ENCODE measurements around the gene VAMP1. TPM values are rescaled to one million over a fixed set of nuclear protein-coding genes. Genes with fewer than 3 reads are reported as not detected.

VAMP1 gene
- total RNA-seq, 1 donor from 2014 or later = 0.51 TPM

GRCh38 chr12:6425590-6426531 lies 44.6 kb downstream of the VAMP1 start:
- peak; percentile 12 for DNase-seq

- no peak for DNase-seq
Measured at GRCh38 chr12:6424866-6425265, 45.6 kb downstream of the VAMP1 start.

- DNase-seq = no peak
Measured at GRCh38 chr12:6424008-6424347, 46.5 kb downstream of the VAMP1 start.

- DNase-seq = peak; percentile 97
Measured at GRCh38 chr12:6423267-6424007, 47.0 kb downstream of the VAMP1 start.

- no peak for DNase-seq
Measured at GRCh38 chr12:6420364-6420763, 50.1 kb downstream of the VAMP1 start.

GRCh38 chr12:6418796-6419195 lies 51.7 kb downstream of the VAMP1 start:
- DNase-seq = no peak

GRCh38 chr12:6416596-6416995 lies 53.9 kb downstream of the VAMP1 start:
- DNase-seq = no peak

Other genes starting within 250 kb of the VAMP1 start
- 0.09 TPM in 1 of 2 replicates, not detected in the other for gene PLEKHG6, start 160.0 kb downstream of the VAMP1 start, total RNA-seq
- gene TNFRSF1A, start 128.6 kb downstream of the VAMP1 start, total RNA-seq = 58.9 and 67.6 TPM in 2 replicates
- 1.5 and 7.1 TPM in 2 replicates for gene SCNN1A, start 95.1 kb downstream of the VAMP1 start, total RNA-seq
- 46.4 and 74.0 TPM in 2 replicates for gene LTBR, start 86.5 kb downstream of the VAMP1 start, total RNA-seq
- gene CD27, start 25.7 kb downstream of the VAMP1 start, total RNA-seq = not detected in 2 replicates
- gene TAPBPL, start 18.6 kb downstream of the VAMP1 start, total RNA-seq = 23.0 and 26.1 TPM in 2 replicates
- gene MRPL51, start 22.6 kb upstream of the VAMP1 start, total RNA-seq = 86.4 and 167 TPM in 2 replicates
- 28.2 and 102 TPM in 2 replicates for gene NCAPD2, start 23.4 kb upstream of the VAMP1 start, total RNA-seq
- 4,017 and 6,422 TPM in 2 replicates for gene GAPDH, start 63.8 kb upstream of the VAMP1 start, total RNA-seq
- gene IFFO1, start 85.4 kb upstream of the VAMP1 start, total RNA-seq = 13.1 and 13.6 TPM in 2 replicates
- 15.5 and 19.3 TPM in 2 replicates for gene NOP2, start 97.6 kb upstream of the VAMP1 start, total RNA-seq
- gene CHD4, start 136.7 kb upstream of the VAMP1 start, total RNA-seq = 213 and 302 TPM in 2 replicates
- gene LPAR5, start 165.3 kb upstream of the VAMP1 start, total RNA-seq = not detected in 2 replicates
- gene ACRBP, start 176.8 kb upstream of the VAMP1 start, total RNA-seq = 0.42 and 1.5 TPM in 2 replicates
- 44.0 and 61.1 TPM in 2 replicates for gene ING4, start 192.4 kb upstream of the VAMP1 start, total RNA-seq
- gene ZNF384, start 218.7 kb upstream of the VAMP1 start, total RNA-seq = 12.1 and 15.9 TPM in 2 replicates
- not detected in 2 replicates for gene PIANP, start 230.1 kb upstream of the VAMP1 start, total RNA-seq